ENCODE results near the gene CORO6.

DNA sequence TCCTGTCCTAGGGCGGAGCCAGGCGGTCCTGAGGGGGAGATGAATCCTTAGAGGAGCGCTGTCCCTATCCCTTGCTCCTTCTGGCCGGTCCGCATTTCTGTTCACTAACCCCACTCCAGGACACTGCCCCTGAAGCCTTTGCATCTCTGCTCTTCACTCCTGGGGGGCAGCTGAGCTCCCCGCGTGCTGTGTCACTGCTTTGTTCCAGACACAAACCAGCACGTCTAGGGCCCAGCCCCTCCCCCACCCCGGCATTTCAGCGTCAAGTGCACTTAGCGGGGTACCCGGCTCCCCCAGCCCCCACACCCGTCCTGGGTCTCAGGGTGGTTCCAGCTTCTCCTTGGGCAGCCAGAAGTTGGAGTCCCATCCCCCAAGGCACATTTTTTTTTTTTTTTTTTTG lies 8.9 kb downstream of the CORO6 start:
- TF ChIP-seq RNF2 (IDR thresholded peaks at IDR 0.05; ENCODE audit: borderline replicate concordance, low read depth), result no peak
- TF ChIP-seq CTCF (IDR thresholded peaks at IDR 0.05), result no peak
- TF ChIP-seq MAX (IDR thresholded peaks at IDR 0.05), result no peak
- TF ChIP-seq POLR2AphosphoS2 (conservative IDR thresholded peaks at IDR 0.05; ENCODE audit: low read length), result no peak
- no peak for TF ChIP-seq EP300 (IDR thresholded peaks at IDR 0.05)
- TF ChIP-seq HOXA7 (CRISPR knock-in tag; IDR thresholded peaks at IDR 0.05), result no peak
- TF ChIP-seq JUN (IDR thresholded peaks at IDR 0.05), result no peak
- TF ChIP-seq PBX3 (IDR thresholded peaks at IDR 0.05), result no peak
- TF ChIP-seq JUNB (IDR thresholded peaks at IDR 0.05), result no peak
- no peak for TF ChIP-seq KDM1A (IDR thresholded peaks at IDR 0.05; ENCODE audit: low read depth)
- TF ChIP-seq RCOR1 (IDR thresholded peaks at IDR 0.05; ENCODE audit: low read depth, low read length), result no peak
- no peak for TF ChIP-seq TP53 (CRISPR knock-in tag; IDR thresholded peaks at IDR 0.05)
- no peak for TF ChIP-seq POLR2A (IDR thresholded peaks at IDR 0.05; ENCODE audit: low read length)

All from A549 (cell line).